ENCODE measurements around the gene PLD3.
"Not testable (repeated sequence)": the region's sequence is repeated elsewhere in the genome, so short reads cannot be mapped to it uniquely, and the experiment has no call there.

PLD3 gene

DNA sequence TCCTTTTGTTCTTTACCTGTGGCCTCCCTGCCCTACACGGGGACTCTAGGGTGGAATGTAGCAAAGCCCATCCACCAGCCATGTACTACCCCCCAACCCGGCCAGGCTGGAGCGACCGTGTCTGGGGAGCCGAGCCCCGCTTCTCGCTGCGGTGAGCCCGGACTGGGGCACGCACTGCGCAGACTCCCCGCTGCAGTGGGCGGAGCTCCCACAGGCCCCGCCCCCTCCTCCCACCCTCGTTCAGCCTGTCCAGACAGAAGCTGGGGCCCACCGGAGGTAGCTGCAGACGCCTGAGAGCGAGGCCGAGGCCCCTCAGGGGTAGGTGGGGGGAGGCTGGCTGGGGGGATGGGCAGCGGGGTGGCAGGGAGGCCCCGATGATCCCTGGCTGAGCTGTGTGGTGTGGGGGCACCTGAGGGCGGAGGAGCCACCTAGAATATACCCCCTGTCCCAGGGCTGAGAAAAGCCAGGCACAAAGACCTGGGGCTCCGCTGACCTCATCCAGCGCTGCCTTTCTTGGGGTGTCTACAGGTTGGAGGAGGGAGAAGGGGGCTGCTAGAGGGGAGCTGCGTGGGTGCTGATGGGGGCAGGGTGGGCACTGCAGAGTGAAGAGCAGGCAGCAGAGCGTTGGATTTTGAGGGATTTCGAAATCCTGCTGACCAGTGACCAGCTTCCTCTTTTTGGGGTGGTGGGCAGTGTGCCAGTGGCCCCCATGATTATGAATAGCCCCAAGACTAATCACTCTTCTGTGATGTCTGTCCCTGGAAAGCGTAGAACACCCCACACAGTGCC is 17.3 kb downstream of the PLD3 start:
- no peak for DNase-seq

DNA sequence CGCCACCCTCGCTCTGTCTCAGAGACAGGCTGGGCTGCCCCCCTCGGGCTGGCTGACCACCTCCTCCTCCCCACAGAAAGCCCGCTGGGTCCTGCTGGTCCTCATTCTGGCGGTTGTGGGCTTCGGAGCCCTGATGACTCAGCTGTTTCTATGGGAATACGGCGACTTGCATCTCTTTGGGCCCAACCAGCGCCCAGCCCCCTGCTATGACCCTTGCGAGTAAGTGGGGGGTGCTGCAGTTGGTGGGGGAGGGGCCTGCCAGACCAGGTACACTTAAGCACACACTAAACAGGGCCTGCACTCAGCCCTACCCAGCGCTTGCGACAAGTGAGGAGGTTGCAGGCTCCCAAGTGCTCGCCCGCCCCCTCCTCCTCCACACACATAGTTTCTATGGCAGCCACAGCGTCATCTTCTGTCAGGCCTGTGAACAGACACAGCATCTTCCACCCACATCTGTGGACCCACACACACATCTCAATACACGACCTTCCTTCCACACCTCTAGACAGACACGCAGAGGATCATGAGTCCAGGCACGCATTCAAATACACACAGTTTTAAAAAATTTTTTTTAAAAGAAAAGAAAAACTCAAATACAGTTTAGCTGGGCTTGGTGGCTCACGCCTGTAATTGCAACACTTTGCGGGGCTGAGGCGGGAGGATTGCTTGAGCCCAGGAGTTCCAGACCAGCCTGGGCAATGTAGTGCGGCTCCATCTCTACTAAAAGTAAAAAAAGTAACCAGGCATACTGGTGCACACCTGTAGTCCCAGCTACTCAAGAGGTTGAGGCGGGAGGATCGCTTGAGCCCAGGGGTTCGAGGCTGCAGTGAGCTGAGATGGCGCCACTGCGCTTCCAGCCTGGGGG is 18.4 kb downstream of the PLD3 start:
- DNase-seq: no peak

DNA sequence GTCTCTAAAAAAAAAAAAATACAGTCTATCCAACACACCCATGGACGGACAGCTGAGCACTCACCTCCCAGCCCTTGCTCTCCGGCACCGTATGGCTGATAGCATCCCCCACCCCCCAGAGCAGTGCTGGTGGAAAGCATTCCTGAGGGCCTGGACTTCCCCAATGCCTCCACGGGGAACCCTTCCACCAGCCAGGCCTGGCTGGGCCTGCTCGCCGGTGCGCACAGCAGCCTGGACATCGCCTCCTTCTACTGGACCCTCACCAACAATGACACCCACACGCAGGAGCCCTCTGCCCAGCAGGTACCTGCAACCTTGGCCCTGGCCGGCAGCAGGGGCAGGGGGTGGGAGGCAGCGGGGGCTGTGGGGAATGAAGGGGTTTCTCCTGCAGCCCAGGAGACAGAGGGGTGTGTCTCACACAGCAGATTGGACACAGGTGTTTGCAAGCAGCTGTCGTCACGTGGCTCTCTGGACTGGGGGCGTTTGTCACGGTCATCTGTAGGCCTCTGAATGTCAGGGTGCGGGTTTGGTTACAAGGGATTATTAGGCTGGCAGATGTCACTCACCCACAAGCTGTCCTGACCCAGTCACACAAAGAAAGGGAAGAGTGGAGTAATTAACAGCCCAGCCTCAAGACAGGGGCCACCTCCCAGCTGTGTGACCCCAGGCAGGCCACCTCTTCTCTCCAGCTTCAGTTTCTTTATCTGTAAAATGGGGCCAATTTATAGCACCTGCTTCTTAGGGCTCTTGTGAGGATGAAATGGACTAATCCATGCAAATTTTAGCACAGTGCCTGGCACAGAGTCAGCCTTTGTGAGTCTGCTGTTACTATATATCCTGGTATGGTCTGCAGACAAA is 19.3 kb downstream of the PLD3 start:
- no peak for DNase-seq

DNA sequence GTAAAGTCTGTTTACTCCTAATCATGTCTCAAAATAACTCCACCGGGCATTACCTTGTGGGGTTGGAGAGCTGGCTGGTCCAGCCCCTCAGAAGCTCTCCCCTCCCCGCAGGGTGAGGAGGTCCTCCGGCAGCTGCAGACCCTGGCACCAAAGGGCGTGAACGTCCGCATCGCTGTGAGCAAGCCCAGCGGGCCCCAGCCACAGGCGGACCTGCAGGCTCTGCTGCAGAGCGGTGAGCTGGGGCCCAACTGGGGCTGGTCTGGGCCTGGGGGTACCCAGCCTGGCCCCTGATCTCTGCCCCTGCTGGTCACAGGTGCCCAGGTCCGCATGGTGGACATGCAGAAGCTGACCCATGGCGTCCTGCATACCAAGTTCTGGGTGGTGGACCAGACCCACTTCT is 21.3 kb downstream of the PLD3 start:
- DNase-seq: no peak

DNA sequence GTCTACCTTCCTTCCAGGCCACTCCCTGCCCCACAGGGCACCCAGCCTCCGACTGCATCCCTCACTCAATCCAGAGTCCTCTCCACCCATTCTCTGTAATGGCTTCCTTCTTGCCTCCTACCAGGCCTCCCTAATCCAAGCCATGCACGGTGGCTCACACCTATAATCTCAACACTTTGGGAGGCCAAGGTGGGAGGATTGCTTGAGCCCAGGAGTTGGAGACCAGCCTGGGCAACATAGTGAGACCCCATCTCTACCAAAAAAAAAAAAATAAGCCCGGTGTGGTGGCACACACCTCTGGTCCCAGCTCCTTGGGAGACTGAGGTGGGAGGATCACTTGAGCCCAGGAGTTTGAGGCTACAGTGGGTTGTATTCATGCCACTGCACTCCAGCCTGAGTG is 21.8 kb downstream of the PLD3 start:
- DNase-seq: not testable (repeated sequence)

DNA sequence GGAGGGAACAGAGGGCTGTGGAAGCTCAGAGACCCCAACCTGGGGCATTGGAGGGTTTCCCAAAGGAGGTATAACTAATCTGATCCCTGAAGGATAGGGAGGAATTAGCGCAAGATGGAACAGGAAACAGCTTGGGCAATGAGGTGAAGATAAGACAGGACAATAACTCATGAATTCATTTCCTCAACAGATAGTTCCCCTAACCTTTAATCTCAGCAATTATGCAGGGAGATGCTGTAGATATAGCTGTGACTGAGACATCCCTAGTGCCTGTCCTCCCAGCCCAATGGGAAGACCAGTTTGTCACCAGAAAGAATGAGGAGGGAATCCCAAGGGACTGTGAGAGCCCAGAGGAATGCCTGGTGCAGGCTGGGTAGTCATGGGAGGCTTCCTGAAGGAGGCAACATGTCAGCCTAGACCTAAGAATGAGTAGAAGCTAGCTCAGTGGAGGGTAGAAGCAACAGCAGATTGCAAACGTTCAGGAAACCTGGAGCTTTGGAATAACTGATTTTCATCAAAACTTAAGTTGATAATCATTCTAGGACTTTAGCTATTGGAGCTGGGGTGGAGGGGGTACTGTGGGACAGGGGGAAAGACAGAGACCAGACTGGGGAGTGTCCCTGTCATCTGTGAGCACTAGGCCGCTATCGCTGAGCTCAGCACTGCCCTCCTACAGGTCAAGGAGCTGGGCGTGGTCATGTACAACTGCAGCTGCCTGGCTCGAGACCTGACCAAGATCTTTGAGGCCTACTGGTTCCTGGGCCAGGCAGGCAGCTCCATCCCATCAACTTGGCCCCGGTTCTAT is 22.7 kb downstream of the PLD3 start:
- no peak for DNase-seq

DNA sequence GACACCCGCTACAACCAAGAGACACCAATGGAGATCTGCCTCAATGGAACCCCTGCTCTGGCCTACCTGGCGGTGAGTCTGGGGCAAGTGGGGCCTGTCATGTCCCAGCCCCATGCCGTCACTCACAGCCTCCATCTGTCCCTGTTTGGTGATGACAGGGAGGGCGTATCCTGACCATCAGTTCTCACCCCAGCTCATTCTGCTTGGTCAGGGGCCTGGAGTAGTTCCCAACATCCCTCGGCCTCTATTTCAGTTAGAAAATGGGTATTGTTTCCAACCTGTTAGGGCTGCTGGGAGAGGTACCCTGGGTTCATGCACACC is 23.3 kb downstream of the PLD3 start:
- no peak for DNase-seq

DNA sequence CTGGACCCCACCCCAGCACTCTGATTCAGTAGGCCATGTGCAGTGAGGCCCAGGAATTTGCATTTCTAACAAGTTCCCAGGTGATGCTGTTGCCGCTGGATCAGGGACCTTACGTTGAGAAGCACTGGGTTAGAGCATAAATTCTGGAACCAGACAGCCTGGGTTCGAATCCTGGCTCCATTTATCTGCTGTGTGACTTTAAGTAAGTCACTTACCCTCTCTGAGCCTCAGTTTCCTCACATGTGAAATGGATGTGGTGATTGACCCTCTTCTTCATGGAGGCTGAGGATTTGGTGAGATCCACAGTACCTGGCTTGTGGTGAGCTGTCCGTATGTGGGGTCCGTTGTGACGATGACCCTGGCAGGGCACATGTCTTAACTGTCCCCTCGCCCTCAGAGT is 25.6 kb downstream of the PLD3 start:
- DNase-seq: no peak

DNA sequence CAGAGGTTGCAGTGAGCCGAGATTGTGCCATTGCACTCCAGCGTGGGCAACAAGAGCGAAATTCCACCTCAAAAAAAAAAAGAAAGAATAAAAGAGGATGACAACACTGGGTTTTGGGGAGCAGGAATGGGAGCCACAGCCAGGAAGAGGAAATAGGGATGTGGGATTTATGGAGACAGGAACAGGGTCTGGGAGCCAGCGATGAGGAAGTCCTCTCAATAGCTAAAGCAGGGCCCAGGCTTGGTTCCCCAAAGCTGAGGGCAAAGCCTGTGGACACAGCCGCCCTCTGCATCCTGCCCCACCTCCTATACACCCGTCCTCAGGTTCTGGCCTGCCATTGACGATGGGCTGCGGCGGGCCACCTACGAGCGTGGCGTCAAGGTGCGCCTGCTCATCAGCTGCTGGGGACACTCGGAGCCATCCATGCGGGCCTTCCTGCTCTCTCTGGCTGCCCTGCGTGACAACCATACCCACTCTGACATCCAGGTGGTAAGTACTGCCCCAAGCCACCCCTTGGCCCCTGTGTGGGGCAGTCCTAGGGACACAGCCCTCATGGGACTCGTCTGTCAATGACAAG is 27.9 kb downstream of the PLD3 start:
- DNase-seq: no peak

DNA sequence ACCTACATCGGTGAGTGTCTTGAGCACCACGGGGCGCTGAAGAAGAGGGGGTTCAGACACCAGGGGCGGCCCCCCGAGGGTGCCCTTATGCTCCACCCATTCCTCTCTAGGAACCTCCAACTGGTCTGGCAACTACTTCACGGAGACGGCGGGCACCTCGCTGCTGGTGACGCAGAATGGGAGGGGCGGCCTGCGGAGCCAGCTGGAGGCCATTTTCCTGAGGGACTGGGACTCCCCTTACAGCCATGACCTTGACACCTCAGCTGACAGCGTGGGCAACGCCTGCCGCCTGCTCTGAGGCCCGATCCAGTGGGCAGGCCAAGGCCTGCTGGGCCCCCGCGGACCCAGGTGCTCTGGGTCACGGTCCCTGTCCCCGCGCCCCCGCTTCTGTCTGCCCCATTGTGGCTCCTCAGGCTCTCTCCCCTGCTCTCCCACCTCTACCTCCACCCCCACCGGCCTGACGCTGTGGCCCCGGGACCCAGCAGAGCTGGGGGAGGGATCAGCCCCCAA is 29.4 kb downstream of the PLD3 start:
- no peak for DNase-seq

DNA sequence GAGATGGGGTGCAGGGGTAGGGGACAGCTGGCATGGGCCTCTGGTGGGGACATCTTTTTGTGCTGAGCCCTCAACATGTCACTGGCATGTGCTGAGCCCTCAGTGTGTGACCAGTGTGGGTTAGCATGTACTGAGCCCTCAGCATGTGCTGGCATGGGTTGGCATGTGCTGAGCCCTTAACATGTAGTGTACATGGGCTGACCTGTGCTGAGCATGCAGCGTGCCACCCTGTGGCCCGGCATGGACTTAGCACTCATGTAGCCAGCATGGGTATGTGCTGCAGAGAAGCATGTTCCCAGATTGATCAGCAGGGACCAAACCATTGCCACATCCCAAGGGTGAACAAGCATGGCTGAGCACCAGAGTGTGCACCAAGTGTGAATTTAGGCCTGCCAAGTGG is 30.0 kb downstream of the PLD3 start:
- DNase-seq: no peak

DNA sequence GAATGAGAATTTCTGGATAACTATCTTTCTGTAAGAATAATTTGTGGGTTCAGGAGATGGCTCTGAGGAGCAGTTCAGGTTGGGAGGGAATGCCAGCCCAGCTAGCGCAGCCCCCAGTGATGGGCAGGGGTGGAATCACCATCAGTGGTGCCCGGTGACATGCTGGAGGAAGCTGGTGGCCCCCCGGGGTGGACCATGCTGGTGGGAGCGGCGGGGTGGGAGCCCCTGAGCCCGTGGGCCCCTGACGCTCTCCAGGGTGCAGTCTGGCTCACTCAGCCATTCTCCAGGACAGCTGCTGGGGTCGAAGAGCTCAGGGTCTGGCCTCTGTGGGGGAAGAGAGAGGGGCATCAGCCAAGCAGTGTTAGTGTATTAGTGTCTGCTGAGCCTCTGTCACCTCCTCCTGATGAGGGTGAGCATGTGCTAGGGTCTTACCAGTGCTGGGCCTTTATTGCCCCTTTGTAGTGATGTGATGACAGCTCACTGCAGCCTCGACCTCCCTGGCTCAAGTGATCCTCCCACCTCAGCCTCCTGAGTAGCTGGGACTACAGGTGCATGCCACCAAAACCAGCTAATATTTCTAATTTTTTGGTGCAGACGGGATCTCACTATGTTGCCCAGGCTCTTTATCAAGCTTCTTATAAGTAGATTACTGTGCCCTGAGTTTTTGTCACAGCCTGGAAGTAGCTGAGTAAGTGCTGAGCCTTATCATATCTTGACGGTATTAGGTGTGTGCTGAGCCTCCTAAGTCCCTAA is 31.1 kb downstream of the PLD3 start:
- DNase-seq: no peak

DNA sequence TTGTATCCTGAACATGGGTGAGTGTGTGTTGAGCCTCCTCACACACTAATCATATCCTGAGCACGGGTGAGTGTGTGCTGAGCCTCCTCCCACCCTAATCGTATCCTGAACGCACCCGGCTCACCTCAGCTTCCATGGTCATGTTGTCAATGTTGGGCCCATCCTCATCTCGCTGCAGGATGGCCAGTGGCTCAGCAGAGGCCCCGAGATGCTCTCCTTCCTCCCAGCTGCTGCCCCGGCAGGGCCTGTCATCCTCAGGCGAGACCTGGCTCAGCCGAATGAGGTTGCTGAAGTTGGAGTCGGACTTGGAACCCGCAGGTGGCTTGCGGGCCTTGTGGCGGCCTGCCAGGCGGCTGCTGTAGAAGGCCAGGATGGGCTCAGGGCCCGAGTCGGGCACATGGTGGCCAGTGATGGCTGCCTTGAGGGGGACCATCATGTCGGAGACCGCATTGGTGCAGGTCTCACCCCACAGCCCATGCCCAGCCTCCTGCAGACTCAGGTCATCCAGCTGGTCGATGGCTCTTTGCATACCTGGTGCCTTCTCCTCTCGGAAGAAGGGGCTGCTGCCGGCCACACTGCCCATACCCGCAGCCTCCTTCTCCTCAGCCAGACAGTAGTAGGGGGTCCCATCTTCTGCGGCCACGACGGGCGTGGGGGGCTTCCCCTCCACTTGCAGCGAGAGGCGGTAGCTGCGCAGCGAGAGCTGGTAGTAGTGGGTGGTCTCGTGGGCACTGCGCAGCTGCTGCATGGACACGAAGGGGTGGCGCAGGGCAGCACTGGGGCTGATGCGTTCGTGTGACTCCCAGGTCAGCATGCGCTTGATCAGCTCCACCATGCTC is 31.9 kb downstream of the PLD3 start:
- no peak for DNase-seq

DNA sequence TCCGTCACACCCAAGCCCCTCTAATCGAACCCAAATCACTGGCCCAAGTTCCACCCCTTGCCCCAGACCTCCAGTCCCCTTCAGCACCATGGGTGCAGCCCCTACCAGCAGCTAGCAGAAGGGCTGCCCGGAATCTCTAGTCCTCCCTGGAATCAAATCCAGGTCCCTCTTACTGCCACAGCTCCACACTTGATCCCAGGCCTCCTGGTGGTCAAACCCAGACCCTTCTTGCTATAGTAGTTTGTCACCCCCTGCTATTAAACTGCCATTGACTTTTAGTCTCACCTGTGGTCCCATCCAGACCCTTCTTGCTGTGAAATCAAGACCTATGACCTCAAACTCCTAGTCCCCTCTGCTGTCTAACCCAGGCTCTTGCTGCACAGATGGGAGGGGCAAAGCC is 32.8 kb downstream of the PLD3 start:
- no peak for DNase-seq

DNA sequence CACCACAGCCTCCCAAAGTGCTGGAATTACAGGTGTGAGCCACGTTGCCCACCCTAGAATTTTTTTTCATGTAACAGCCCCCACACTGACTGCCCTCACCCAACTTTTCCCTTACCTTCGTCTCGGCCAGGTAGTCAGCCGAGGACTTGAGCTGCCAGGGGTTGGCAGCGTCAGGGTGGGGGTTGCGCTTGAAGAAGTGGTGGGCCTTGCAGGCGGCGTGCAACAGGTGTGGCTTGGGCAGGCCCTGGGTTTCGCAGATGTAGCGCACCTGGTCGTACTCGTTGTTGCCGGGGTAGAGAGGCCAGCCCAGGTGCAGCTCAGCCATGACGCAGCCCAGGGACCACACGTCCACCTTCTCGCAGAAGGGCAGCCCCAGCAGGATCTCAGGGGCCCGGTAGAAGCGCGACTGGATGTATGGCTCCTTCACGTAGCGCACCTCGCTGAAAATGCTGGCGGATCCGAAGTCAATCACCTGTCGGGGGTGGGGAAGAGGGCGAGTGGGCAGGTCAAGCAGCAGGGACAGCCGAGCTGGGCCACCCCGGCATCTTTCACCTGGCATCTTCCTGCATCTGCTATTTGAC is 35.3 kb downstream of the PLD3 start:
- no peak for DNase-seq

DNA sequence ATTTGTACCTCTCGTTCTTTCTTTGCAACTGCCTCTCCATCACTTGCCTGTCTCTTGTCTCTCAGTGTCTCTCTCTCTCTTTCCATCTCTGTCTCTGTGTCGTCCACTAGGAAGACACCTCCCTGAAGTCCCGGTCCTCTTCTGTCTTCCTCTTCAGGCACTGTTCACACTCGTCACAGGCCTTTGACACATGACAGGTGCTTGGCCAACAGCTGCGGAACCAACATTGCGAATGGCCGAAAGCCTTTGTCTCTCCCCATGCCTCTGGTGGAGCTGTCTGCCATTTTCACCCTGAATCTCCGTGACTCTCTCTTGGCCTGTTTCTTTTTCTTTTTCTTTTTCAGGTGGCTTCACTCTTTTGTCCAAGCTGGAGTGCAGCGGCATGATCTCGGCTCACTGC is 38.7 kb downstream of the PLD3 start:
- DNase-seq: no peak

DNA sequence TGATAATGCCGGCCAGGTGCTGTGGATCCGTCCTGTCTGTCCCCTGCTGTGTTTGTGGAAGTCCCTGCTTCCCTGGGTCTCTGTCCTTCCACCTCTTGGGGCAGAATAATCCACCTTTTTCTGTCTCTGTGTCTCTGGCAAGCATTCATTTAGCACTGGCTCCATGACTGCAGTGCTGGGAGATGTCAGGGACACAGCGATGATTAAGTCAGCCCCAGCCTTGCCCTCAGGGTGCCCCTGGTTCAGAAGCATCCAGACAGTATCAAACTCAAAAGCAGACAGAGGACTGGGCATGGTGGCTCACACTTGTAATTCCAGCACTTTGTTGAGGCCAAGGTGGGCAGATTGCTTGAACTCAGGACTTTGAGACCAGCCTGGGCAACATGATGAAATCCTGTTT is 40.0 kb downstream of the PLD3 start:
- no peak for DNase-seq

DNA sequence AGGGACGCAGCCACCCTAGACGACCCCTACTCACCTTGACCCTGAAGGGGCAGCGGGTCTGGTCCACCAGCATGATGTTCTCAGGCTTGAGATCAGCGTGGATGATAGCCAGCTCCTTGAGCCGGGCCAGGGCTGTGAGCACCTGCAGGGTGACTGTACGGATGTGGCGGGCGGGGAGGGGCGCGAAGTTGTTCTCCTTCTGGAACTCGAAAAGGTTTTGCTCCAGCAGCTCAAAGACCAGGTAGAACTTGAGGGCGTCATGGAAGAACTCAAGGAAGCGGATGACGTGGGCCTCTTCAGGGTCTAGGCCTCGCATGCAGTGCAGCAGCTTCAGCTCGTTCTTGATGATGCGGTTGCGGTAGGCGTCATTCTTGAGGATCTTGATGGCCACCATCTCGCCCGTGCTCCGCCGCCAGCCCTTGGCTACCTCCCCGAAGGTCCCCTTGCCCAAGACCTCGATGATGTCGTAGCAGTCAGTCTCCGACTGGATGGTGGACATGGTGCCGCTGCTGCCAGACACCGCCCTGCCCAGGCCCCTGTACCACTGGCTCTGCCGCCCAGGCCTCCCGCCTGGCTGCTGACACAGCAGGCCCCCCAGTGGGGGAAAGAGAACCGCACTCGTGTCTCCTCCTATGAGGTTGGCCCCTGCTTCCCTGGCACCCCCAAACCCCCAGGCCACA is 41.0 kb downstream of the PLD3 start:
- DNase-seq: no peak

DNA sequence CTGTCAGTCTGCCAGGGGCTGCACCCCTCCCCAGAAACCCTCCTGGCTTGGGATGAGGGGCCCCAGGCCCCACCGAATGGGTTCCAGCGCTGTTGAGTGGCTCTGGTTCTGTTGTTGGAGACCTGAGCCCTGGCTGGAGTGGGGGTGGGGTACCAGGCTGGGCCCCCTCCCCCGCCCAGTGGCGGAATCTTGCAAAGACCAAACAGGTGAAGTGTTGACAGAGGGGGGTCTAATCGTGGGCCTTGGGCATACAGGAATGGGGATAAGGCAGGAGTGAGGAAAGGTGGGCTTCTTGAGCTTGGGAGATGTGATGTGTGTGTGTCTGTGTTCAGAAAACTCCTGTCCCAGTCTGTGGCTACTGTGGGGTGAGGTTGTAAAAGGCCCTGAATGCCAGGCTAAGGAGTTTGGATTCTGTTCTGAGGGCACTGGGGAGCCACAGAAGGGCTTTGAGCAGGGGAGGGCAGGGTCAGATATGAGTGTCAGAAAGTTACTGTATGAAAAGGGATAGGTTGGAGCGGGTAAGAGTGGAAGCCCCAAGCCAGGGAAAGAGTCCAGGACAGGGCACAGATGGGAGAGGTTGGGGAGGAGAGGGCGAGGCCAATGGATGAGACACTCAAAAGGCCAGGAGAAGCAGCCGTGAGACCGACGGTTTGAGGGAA is 41.7 kb downstream of the PLD3 start, which contains the start of gene HIPK4:
HIPK4 (minus strand) TSS at position 98 of the 659 bp plus-strand sequence. CDS start 279 bp downstream, outside the sequence.
- DNase-seq: no peak

Data from cortex of kidney (tissue), 1 donor.